ENCODE results near the gene MTIF3. TPM values are rescaled to one million over a fixed set of nuclear protein-coding genes. Genes with fewer than 3 reads are reported as not detected.

The MTIF3 gene
- total RNA-seq, 1 experiment from 2014 or later, result 31.6 TPM

- Histone ChIP-seq H3K23me2 (ENCODE audit: insufficient read length, low read depth, low read length, poor library complexity, severe bottlenecking) (no peaks in the 10 kb centered on the region), H4K91ac (ENCODE audit: insufficient read length, low read depth, low read length) (no peak overlapping the region), H2AK5ac (ENCODE audit: insufficient read length, low read length) (no peak overlapping the region), H3K4ac (ENCODE audit: low read depth, low read length) (no peak overlapping the region), H4K8ac (replicated peaks; ENCODE audit: insufficient read length, low read depth, low read length) (no peak overlapping the region), H3K79me1 (ENCODE audit: insufficient read depth, low read depth, low read length, poor library complexity, severe bottlenecking) (no peaks in the 10 kb centered on the region), H2BK15ac (ENCODE audit: low read depth, low read length) (no peak overlapping the region), H3K79me2 (ENCODE audit: insufficient read depth, low read length) (no peaks in the 10 kb centered on the region), H4K20me1 (ENCODE audit: control insufficient read depth, insufficient read depth, insufficient read length) (no peaks in the 10 kb centered on the region), H3K18ac (ENCODE audit: insufficient read length, low read depth, low read length) (no peak overlapping the region), H3K9ac (ENCODE audit: extremely low read depth, insufficient read length, low read length) (no peak overlapping the region), H2AFZ (ENCODE audit: low read length) (no peak overlapping the region), H3K4me2 (ENCODE audit: insufficient read depth, insufficient read length, low read length) (no peak overlapping the region), H3K27me3 (ENCODE audit: insufficient read depth, low read length) (no peaks in the 10 kb centered on the region), H3K23ac (ENCODE audit: insufficient read length, low read depth, low read length) (no peak overlapping the region), H2BK12ac (ENCODE audit: insufficient read length, low read depth, low read length) (no peak overlapping the region), H2BK120ac (ENCODE audit: low read depth, low read length, poor library complexity, severe bottlenecking) (no peak overlapping the region), H2BK20ac (ENCODE audit: low read depth, low read length, poor library complexity, severe bottlenecking) (no peak overlapping the region), H3T11ph (ENCODE audit: low read length) (no peak overlapping the region), H2BK5ac (ENCODE audit: insufficient read length, low read length) (no peak overlapping the region), H3K56ac (ENCODE audit: insufficient read length, low read depth, low read length) (no peak overlapping the region), H4K5ac (ENCODE audit: insufficient read length, low read depth, low read length) (no peak overlapping the region), H3K9me3 (ENCODE audit: control insufficient read depth, low read depth, low read length) (no peaks in the 10 kb centered on the region), H3K27ac (ENCODE audit: insufficient read length, low read depth, low read length) (no peak overlapping the region), H3K4me1 (ENCODE audit: insufficient read depth, low read length) (peaks cover 9% of the 10 kb centered on the region; the same call in 1 of the 2 replicates), H3K14ac (ENCODE audit: insufficient read depth, low read length) (no peak overlapping the region)
- Mint-ChIP-seq H3K36me3 (ENCODE audit: insufficient read depth in 1 of 3, low read depth in 3 of 3) (no peaks in the 10 kb centered on the region), H3K27ac (no peak overlapping the region), H3K4me3 (no peak overlapping the region), H3K27me3 (ENCODE audit: low read depth) (peaks cover 1% of the 10 kb centered on the region), H3K9me3 (no peaks in the 10 kb centered on the region; a peak in 1 of 5 replicates), H3K4me1 (peaks cover 14 to 15% of the 10 kb centered on the region in 2 experiments)
- TF ChIP-seq CTCF (conservative IDR thresholded peaks at IDR 0.05), result no peak
- WGBS (ENCODE audit: extremely low coverage, insufficient read length, low lambda C conversion rate), result no CpG with 5 or more reads among the region's 5 CpGs
- no peak for DNase-seq
Measured at GRCh38 chr13:27405546-27406134, 44.7 kb downstream of the MTIF3 start.

All from H9 (cell line).